Cardiac muscle cell (in vitro differentiated cells and primary cell): ENCODE results near the gene DOCK8. TPM values are rescaled to one million over a fixed set of nuclear protein-coding genes. Genes with fewer than 3 reads are reported as not detected.

Experiments used
- DNase-seq, 2 donors: peaks; one replicate each; pipeline versions ENCODE4 v3.0.0 to v3.0.0-alpha.2; 2010 to 2017; ENCODE audit warnings: low read depth in 1 of 2, low spot score in 1 of 2
- H3K27ac ChIP-seq: fragments of 200-600 bp; sonication (generic); 2 replicates; pipeline ENCODE4 v1.5.1; 2016
- H3K27me3 ChIP-seq: fragments of 200-600 bp; sonication (generic); 2 replicates; pipeline ENCODE4 v1.6.0; 2016; ENCODE audit warnings: control low read depth
- H3K36me3 ChIP-seq: fragments of 200-600 bp; sonication (generic); 2 replicates; pipeline ENCODE4 v1.5.1; 2016; ENCODE audit warnings: control low read depth
- H3K4me1 ChIP-seq: fragments of 200-600 bp; sonication (generic); 2 replicates; pipeline ENCODE4 v1.8.1; 2017; ENCODE audit warnings: low read depth, mild to moderate bottlenecking, mixed run types
- H3K4me3 ChIP-seq: fragments of 200-600 bp; sonication (generic); 2 replicates; pipeline ENCODE4 v1.5.1; 2016; ENCODE audit warnings: mild to moderate bottlenecking
- H3K9me3 ChIP-seq: fragments of 200-600 bp; sonication (generic); 2 replicates; pipeline ENCODE4 v1.5.1; 2017; ENCODE audit warnings: low read depth, mild to moderate bottlenecking, control low read depth
- CTCF ChIP-seq: IDR thresholded peaks from 2 replicates; pipeline ENCODE4 v1.5.1; 2012; ENCODE audit warnings: low read depth, mild to moderate bottlenecking, low read length
- polyA plus RNA-seq: library from polyadenylated mRNA; unstranded; fragments of >200 nt; fragmentation: Nextera tagmentation; extraction: Ambion mirVana; gene quantifications from 2 replicates; pipeline ENCODE4 v1.2.1, GENCODE V29; 2016
- total RNA-seq: library from RNA; depleted of rRNA; stranded (reverse); fragments of >200 nt; gene quantifications from 2 replicates; pipeline ENCODE4 v1.2.3, GENCODE V29; 2016

Gene DOCK8
- total and polyA plus RNA-seq, 2 experiments from 2014 or later = 2.0 TPM; not detected in 1

- Histone ChIP-seq H3K4me3 (no peak overlapping the region), H3K9me3 (no peaks in the 10 kb centered on the region), H3K27me3 (peaks cover 2% of the 10 kb centered on the region), H3K27ac (no peak overlapping the region), H3K4me1 (no peaks in the 10 kb centered on the region), H3K36me3 (no peaks in the 10 kb centered on the region)
- no peak for TF ChIP-seq CTCF
- peak in 1 of 2 donors; percentile 51 for DNase-seq
These were observed 205.0 kb downstream of the DOCK8 start for GRCh38 chr9:419571-420171.

GRCh38 chr9:421896-422295 lies 207.2 kb downstream of the DOCK8 start:
- no peak overlapping the region for H3K27ac ChIP-seq

GRCh38 chr9:426264-426663 lies 211.6 kb downstream of the DOCK8 start:
- no peak for DNase-seq
- Histone ChIP-seq H3K27ac (no peak overlapping the region), H3K9me3 (no peaks in the 10 kb centered on the region), H3K4me1 (no peaks in the 10 kb centered on the region), H3K4me3 (no peak overlapping the region), H3K27me3 (no peaks in the 10 kb centered on the region), H3K36me3 (no peaks in the 10 kb centered on the region)
- TF ChIP-seq CTCF = no peak

More at GRCh38 chr9:421896-422295, 207.2 kb downstream of the DOCK8 start:
- Histone ChIP-seq H3K36me3 (no peaks in the 10 kb centered on the region), H3K4me3 (no peak overlapping the region), H3K27me3 (peaks cover 2% of the 10 kb centered on the region), H3K9me3 (no peaks in the 10 kb centered on the region), H3K4me1 (no peaks in the 10 kb centered on the region)
- peak in 1 of 2 donors; percentile 30 for DNase-seq
- TF ChIP-seq CTCF = no peak

GRCh38 chr9:426976-427375 lies 212.3 kb downstream of the DOCK8 start:
- no peak overlapping the region for H3K4me3 ChIP-seq
- H3K27me3 ChIP-seq = no peaks in the 10 kb centered on the region
- DNase-seq = no peak
- H3K27ac ChIP-seq = no peak overlapping the region
- H3K36me3 ChIP-seq = no peaks in the 10 kb centered on the region
- no peaks in the 10 kb centered on the region for H3K9me3 ChIP-seq
- no peak for TF ChIP-seq CTCF
- no peaks in the 10 kb centered on the region for H3K4me1 ChIP-seq

GRCh38 chr9:431701-432100 lies 217.0 kb downstream of the DOCK8 start:
- H3K27me3 ChIP-seq = no peaks in the 10 kb centered on the region
- no peak overlapping the region for H3K4me3 ChIP-seq
- no peaks in the 10 kb centered on the region for H3K36me3 ChIP-seq
- DNase-seq = no peak
- no peaks in the 10 kb centered on the region for H3K9me3 ChIP-seq
- no peaks in the 10 kb centered on the region for H3K4me1 ChIP-seq
- H3K27ac ChIP-seq = no peak overlapping the region
- TF ChIP-seq CTCF = no peak

GRCh38 chr9:436482-436881 lies 221.8 kb downstream of the DOCK8 start:
- no peak overlapping the region for H3K27ac ChIP-seq
- no peak overlapping the region for H3K4me3 ChIP-seq
- H3K4me1 ChIP-seq = no peaks in the 10 kb centered on the region
- H3K36me3 ChIP-seq = no peaks in the 10 kb centered on the region
- H3K27me3 ChIP-seq = no peaks in the 10 kb centered on the region
- no peak for TF ChIP-seq CTCF
- H3K9me3 ChIP-seq = no peaks in the 10 kb centered on the region
- no peak for DNase-seq
